DND-41 (cell line): ENCODE measurements around the gene DCP1B.

ENCODE experiments used
- EZH2 ChIP-seq: IDR thresholded peaks from 3 replicates; pipeline ENCODE4 v1.6.1; 2012; ENCODE audit warnings: borderline replicate concordance, low read depth, mild to moderate bottlenecking, moderate library complexity, low read length, inconsistent platforms; ENCODE audit not compliant: severe bottlenecking
- TF ChIP-seq, protein P1 (sequence below): IDR thresholded peaks from 2 replicates; pipeline ENCODE4 v1.5.1; 2012; ENCODE audit warnings: borderline replicate concordance, low read length, moderate library complexity, mild to moderate bottlenecking; ENCODE audit not compliant: poor library complexity, severe bottlenecking; ENCODE audit errors: extremely low read depth

DNA sequence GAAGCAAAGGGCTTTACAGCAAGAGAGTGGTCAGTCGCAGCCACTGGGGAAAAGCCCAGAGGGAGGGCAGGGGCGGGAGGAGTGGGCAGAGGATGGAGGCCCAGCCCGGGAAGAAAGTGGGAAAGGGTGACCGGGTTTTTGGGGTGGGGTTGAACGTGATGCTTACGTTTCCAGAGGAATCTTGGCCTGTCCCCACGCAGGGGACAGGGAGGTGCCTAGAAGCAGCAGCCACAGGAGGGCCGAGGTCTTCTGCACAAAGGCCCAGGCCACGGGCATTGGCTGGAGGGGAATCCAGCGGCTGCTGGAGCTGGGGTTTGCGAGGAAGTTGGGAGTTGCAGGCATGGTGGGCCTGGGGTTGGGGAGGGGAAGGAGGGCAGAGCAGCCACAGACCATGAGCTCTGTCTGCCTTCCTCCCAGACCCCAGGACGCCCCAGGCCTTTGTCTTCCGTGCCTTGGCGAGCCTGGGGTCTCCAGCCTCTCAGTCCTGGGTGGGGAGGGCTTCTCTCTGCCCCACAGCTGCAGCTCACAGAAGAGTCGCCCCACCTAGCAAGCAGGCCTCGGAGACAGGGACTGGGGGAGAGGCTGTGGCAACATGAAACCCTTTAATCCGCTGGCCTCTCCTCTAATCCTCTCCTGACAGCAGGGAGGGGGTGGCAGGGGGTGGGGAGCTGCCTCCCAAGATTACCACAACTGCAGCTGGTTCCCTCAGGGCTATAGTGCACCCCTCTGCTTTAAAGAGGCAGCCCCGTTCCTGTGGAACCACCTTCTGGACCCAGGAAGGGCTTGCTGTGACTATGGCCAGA is 86.0 kb downstream of the DCP1B start, which contains the start of gene CACNA2D4:
- TF ChIP-seq, protein P1, sequence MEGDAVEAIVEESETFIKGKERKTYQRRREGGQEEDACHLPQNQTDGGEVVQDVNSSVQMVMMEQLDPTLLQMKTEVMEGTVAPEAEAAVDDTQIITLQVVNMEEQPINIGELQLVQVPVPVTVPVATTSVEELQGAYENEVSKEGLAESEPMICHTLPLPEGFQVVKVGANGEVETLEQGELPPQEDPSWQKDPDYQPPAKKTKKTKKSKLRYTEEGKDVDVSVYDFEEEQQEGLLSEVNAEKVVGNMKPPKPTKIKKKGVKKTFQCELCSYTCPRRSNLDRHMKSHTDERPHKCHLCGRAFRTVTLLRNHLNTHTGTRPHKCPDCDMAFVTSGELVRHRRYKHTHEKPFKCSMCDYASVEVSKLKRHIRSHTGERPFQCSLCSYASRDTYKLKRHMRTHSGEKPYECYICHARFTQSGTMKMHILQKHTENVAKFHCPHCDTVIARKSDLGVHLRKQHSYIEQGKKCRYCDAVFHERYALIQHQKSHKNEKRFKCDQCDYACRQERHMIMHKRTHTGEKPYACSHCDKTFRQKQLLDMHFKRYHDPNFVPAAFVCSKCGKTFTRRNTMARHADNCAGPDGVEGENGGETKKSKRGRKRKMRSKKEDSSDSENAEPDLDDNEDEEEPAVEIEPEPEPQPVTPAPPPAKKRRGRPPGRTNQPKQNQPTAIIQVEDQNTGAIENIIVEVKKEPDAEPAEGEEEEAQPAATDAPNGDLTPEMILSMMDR = no peak
- no peak for TF ChIP-seq EZH2
